HL-60 (cell line): ENCODE measurements around the gene AKT3.

Source experiments
- POLR2AphosphoS5 ChIP-seq: IDR thresholded peaks from 2 replicates; pipeline ENCODE4 v1.6.1; 2012; ENCODE audit warnings: low read depth
- TF ChIP-seq, protein P1 (sequence below): IDR thresholded peaks from one replicate; pipeline ENCODE4 v1.5.1; 2011; ENCODE audit warnings: low read length, control low read depth, inconsistent platforms; ENCODE audit not compliant: insufficient read depth

GRCh38 chr1:243489158-243489527 is 360.9 kb downstream of the AKT3 start:
- TF ChIP-seq, protein P1, sequence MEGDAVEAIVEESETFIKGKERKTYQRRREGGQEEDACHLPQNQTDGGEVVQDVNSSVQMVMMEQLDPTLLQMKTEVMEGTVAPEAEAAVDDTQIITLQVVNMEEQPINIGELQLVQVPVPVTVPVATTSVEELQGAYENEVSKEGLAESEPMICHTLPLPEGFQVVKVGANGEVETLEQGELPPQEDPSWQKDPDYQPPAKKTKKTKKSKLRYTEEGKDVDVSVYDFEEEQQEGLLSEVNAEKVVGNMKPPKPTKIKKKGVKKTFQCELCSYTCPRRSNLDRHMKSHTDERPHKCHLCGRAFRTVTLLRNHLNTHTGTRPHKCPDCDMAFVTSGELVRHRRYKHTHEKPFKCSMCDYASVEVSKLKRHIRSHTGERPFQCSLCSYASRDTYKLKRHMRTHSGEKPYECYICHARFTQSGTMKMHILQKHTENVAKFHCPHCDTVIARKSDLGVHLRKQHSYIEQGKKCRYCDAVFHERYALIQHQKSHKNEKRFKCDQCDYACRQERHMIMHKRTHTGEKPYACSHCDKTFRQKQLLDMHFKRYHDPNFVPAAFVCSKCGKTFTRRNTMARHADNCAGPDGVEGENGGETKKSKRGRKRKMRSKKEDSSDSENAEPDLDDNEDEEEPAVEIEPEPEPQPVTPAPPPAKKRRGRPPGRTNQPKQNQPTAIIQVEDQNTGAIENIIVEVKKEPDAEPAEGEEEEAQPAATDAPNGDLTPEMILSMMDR: no peak
- no peak for TF ChIP-seq POLR2AphosphoS5
